HG03442 (cell line): ENCODE results near the gene PRKN.
"Not testable (repeated sequence)": the region's sequence is repeated elsewhere in the genome, so short reads cannot be mapped to it uniquely, and the experiment has no call there.

Experiments
- ATAC-seq: cut with Tn5 transposase; IDR thresholded peaks from one replicate; pipeline ENCODE4 v1.9.1; 2021; ENCODE audit warnings: mild to moderate bottlenecking, moderate library complexity; ENCODE audit not compliant: unreplicated experiment

Gene PRKN

DNA sequence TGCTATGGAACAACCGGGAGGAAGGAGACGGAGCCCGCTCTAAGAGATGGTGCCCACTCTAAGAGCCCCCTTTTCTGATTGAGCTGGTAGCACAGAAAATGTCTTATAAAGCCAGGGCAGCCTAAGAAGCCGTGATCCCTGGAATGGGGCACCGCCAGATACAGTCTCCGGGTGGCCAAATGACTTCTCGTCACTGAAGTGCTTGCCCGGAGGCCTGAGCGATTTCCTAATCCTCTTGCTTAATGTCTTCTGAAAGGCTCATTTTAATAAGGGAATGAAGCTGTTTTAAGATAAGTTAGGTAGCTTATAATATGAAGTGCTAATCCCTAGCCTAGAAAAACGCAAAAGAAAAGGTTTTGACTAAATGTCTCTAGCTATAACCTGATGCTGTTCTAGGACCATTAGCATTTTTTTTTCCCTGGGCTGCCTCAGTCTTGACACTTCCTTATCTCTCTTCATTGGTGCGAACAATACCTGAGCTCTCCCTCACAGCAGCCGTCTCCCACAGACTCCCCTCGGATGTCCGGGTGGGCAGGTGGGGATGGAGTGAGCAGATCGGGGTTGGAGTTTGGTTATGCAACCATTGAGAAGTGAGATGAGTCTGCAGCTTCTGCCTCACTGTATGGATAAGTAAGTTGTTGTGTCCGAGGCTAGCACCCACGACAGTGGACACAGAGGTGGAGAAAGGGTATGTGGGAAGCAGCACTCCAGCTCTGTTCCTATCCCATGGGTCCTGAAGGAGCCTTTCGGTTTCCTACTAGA lies 894.3 kb downstream of the PRKN start:
- no peak for ATAC-seq

DNA sequence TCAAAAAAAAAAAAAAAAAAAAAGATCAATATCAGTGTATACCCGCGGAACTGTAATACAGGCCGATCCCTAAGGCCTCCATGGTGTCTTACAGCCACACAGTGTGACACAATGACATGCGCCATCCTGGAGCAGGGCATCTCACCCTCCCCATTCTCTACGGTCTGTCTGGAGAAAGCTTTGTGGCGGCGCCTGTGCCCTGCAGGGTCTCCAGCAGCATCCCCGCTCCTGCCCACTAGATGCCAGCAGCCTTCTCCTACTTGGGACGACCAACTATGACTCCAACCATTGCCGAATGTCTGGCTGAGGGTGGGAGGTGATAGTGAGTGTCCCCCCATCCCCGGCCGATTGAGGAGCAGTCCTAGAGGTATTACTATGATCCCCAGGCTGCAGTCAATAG lies 894.9 kb downstream of the PRKN start:
- ATAC-seq, result no peak

DNA sequence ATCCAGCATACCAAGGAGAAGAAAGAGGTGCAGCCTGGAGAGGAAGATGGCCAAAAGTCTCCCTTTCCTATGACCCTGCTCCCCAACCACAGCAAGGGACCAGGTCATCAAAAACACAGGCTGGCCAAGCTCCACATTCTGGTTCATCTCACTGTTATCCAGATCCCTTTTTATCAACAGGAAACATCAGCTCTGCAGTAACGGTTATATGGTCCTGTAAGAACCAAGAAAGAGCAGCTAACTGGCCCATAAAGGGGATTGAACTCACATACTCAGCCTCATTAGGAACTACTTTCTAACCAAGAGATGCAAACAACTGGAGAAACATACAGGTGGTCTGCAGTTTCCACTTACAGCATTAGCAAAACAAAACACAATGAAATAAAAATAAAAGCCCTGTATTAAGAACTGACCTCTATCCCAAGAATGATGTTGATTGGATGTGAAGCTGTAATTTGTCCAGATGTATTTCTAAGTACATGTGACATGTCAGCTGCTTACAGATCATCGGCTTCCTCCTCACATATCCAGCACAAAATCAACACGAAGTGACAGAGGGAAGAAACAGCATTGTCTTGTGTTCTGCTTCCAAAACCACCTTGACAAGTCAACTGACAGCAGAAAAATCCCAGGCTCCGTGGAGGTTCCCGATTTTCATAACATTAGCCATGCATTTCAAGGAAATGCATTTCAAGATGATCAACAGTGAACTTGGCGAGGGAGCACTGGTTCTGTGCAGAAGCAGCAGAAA lies 896.5 kb downstream of the PRKN start:
- no peak for ATAC-seq

DNA sequence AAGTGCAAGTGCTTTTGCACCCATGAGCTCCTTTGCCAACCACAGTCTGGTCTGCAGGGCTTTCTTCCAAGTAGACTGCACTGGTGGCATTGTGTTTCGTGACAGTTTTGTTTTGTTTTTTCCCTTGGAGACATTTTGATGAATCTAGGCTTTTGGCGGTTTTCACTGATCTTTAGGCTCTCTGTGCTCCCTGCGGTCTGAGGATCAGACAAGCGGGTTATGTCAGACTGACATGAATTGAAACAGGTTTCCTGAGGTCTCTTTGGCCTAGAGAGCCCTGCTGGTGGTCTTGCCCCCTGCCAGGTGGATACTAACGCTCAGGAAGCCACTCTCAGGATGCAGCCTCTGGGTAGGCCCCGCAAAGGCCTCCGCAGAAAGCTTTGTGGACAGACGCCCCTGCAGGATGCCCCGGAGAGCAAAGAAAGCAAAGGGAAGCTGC lies 898.3 kb downstream of the PRKN start:
- ATAC-seq, result no peak

DNA sequence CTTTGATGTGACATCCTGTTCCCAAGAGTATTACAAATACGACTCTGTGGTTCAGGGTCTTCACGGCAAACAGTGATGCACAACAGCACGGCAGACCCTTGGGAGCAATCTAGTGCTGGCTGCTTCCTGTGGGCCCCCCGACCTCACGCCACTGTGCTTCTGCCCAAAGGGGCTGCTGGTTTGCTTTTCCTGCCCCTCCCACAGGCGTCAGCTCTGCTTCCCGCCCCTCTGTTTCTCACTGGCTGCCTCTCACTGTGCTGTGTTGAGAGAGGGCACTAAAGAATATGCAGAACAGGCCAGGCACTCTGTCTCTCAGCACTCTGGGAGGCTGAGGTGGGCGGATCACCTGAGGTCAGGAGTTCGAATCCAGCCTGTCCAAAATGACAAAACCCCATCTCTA lies 899.2 kb downstream of the PRKN start:
- ATAC-seq, result no peak

DNA sequence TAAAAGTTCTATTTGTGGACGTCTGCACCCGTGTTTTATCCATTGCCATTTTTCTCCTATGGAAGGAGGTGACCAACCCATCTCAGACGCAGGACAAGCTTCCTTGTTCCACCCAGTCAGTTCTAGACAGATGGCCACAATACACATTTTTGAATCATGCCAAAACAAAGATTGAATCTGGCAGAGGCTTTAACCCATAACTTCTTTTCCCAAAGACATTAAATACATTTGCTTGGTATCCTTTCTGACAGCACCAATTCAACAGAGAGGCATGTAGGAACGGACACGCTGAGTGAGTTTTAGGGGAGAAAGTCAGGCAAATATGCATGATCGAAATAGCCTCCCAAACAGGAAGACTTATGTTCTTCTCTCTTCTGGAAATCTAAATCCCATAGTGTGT lies 901.1 kb downstream of the PRKN start:
- no peak for ATAC-seq

DNA sequence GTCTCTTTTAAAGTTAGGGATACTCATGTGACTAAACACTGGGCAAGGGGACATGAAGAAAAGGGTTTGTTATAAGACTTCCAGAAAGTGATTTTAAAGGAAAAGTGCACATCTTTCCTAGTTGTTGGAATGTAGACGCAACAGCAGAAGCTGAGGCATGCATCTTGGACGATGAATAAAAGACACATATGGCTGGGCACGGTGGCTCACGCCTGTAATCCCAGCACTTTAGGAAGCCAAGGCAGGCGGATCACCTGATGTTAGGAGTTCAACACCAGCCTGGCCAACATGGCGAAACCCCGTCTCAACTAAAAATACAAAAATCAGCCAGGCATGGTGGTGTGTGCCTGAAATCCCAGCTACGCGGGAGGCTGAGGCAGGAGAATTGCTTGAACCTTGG lies 905.4 kb downstream of the PRKN start:
- not testable (repeated sequence) for ATAC-seq

DNA sequence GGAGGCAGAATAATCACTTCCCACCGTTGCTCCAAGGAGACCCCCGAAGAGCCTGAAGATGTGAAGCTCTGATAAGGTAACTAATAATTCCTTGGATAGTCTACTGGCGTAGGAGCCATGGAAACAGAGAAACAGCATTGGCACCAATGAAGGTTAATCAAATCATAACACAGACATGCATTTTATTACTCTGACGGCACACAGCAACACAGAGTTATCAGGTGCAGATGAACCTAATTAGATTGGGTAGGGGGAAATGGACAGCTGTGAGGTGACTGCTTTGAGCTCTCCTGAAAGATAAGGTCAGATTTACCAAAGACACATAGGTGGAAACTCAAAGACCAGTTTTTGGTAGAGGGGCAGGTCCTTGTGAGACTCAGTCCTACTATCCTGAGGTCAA lies 909.7 kb downstream of the PRKN start:
- ATAC-seq, result no peak

DNA sequence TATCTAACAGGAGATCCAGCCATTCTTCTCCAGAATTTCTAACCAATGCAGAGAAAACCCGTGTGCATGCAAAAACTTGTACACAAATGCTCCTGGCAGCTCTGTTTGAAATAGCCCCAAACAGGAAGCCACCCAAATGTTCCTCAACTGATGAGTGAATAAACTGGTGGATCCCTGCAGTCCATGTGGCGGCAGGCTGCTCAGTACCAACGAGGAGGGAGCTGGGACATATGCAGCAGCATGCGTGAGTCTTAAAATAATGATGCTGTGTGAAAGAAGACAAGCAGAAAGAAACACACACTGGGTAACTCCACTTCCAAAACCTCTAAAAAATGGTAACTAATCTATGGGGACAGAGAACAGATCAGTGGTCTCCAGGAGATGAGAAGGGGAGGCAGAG lies 911.6 kb downstream of the PRKN start:
- no peak for ATAC-seq

DNA sequence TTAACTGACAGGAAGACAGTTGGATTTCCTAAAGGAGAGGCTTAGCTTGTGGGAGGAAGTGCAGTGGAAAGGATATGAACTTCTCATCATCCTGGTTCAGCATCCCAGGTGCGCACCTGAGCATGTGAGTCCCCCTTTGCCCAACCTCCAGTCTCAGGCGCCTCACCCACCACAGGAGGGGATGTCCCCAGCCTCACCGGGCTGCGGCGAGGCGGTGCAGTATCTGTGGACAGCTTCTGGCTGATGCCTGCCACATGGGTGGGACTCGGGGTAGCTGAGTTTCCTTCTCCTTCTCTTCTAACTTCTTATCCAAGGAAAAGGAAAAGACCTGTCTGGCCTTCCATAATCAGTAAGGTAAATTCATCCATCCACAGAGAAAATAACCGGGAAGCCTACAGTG lies 914.4 kb downstream of the PRKN start:
- no peak for ATAC-seq

DNA sequence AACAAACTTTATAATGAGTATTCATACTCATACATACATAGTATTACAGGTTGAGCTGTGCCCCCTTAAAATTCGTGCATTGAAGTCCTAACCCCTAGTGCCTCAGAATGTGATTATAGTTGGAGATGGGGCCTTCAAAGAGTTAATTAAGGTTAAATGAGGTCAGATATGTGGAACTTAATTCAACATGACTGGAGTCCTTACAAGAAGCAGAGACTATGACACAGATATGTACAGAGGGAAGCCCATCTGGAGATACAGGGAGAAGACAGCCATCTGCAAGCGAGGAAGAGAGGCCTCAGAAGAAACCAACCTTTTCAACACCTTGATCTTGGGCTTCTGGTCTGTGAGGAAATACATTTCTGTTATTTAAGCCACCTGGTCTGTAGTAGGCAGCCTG lies 917.6 kb downstream of the PRKN start:
- no peak for ATAC-seq

DNA sequence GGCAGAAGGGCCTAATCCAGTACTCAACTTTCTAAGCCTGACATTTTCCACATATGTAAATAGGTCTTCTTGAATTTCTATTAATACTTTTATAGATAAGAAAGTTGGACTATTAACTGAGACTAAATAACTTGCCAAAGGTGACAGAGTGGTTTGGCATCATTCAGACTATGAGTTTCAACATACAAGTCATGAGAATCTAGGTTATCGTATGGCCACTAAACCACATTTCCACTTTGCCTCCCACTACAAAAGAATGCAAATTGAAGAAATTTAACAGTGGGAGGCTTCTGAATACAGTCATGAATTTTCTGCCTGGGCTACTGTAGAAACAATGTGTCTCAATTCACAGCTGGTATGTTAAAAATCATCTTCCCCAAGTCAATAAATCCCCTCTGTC lies 922.7 kb downstream of the PRKN start:
- no peak for ATAC-seq

DNA sequence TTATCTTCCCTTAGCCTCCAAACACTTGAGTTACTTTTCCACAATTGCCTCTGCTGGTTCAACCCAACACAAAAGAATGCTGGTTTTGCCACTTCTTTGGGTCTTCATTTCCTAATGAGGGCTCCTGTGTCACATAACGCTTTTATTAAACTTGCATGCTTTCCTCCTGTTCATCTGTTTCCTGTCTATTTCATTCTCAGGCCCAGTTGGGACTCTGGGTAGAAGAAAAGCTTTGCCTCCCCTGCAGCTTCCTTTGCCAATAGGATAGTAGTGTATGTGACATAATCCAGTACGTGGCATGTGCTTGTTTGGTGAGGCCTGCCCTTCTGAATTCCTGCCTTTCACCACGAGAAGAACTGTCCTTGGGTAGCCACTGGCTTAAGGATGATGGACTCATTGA lies 924.4 kb downstream of the PRKN start:
- no peak for ATAC-seq

DNA sequence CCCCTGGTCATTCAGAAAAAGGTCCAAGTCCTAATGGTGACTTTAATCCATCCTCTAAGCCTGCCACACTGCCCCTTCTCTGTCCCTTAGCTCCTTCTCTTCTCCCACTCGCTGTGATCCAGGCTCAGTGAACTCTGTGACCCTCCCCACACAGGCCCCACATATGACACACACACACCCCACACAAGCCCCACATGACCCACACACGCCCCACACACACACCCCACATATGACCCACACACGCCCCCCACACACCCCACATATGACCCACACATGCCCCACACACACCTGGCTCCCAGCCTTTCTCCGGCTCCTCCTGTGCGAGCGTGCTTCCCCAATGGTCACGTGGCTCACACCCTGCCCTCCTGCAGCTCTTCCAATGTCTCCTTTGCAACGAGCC lies 925.3 kb downstream of the PRKN start:
- no peak for ATAC-seq

DNA sequence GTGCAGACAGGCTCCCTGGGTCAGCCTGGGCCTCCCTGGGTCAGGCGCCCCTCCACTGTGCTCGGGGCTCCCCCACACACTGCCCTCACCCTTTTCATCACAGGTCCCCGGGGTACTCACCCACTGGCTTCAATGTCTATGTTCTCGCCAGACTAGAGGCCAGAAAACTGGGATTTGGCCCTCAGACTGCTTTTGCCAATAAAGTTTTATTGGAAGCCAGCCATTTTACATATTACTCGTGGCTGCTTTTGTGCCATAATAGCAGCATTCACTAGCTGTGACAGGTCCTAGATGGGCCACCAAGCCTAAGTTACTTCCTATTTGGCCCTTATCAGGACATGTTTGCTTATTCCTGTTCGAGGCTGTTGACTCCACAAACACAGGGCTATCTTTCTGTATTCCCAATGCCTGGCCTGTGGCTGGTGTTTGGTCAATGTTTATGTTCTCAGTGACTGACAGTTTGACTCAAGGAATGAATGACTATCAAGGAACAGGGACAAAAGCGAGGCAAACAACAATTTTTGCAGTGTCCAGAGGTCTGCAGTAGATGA lies 928.6 kb downstream of the PRKN start:
- ATAC-seq, result no peak

DNA sequence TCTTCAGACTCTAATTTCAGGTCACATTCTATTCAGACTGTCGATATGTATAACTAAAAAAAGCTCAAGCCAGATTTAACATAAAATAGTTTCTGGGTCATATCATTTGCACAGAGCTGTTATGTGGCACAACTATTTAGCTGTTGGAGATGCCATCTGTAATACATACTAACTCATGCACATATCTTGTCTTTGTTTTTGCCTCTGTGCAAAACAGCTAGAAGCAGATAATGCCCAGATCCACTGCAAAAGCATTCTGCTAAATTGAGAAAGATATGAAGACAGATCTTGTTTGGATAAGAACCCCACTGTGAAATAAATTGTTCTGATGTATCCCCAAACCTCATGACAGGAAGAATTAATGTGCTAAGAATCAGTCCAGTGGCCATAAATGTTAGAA lies 930.9 kb downstream of the PRKN start:
- no peak for ATAC-seq

DNA sequence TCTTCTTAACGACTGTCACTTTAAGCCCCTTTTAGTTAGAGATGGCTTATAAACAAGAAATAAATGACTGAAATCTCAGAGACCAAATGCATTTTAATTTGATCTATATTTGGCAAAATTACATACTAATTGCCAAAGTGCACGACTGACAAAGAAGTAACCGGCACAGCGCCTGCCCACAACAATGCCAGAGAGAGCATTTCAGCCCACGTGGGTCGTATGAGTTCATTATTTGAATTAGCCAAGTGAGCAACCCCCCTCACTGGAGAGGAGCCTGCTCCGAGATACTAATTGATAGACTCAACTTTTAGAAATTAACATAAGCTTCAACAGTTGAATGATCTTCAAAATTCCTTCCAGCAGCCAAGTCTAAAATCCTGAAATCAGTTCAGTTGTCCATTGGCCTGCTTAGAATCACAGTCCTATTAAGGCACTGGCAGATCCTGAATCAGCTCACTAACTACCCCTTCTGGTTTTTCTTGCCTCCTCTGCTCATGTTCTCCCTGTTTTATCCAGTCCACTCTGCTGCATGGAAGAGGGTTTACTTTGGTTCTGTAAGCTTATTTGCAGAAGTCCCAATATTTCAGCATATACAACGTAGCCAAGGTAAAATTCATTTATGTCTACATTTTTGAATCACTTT lies 934.6 kb downstream of the PRKN start:
- ATAC-seq, result no peak

DNA sequence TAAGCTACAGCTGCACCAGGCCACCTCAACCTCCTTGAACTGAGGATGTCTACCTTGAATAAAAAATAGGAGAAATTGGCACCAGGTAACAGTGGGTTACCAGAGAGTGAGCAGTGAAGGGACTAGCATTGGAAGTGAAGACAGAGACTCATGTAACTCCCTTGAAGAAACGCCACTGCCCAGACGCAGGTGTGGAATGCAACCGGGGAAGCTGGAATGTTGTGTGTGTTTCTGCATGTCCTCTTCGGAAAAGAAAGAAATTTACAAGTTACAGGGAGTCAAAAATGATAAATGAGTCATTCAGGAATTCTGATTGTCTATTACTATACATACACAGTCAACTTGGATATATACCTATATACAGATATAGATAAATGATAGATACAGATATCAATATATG lies 939.0 kb downstream of the PRKN start:
- no peak for ATAC-seq

DNA sequence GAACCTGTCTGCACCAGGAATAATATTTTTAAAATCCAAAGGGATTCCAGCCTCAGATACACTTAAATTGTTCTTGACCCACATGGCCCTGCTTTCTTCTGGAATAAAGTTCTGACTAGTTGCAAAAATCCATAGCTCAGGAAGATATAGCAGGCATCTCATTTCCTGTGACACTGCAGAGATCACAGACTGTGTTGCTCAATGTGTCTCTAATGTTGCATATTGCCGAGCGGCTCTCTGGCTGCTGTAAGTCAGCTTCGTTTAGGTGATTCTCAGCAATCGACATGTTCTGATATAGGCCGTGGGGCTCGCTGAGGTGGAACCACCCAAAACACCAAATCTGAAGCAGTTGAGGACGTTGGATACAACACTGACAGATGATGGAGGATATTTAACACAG lies 955.4 kb downstream of the PRKN start:
- ATAC-seq, result no peak

DNA sequence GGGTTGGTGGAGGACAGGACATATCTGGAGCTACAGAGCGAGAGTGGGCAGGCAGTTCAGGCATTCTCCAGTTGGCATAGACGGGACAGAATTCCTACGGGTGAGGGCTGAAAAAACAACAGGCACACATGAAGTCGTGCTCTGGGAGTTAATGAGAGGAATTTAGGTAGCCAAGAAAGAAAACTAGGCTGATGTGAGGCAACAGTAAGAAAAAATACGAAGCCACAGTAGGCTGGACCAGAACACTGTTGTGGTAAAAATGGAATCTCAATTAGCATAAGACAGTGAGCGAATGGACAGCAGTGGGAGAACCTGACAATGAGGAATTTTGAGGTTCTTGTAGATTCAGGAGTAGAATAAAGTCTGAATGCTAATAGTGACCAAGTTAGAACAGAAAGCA lies 965.6 kb downstream of the PRKN start:
- ATAC-seq, result no peak

DNA sequence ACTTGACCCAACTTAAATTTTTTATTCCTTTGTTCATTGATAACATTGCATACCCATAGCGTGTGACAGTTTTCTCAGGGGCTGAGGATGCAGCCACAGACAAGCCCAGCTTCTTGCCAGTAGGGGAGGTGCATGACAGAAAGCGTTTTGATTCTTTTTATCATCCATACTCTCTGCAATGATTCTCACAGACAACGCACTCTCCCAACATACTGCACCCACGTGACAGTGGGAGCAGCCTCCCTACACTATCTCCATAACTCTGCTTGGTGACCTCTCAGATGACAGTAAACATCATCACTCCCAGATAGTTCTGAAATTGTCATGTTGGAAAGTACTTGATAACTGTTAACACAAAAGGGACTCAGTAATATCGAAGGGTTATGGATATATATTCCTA lies 972.5 kb downstream of the PRKN start:
- no peak for ATAC-seq

DNA sequence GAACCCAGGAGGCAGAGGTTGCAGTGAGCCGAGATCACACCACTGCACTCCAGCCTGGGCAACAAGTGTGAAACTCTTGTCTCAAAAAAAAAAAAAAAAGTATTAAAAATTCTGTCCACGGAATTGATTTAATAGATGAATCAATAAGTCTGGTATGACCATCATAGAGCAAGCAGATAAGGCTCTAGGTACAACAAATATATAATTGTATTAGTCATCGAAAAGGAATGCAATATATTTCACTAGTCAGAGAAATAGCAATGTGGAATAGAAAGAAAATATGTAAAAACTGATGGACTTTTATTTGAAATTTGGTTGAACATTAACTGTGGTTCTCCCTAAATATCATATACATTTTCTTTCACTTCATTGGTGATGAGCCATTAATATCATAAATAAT lies 976.9 kb downstream of the PRKN start:
- ATAC-seq, result no peak
